Measurements from ENCODE around the gene PNPLA1.

DNA sequence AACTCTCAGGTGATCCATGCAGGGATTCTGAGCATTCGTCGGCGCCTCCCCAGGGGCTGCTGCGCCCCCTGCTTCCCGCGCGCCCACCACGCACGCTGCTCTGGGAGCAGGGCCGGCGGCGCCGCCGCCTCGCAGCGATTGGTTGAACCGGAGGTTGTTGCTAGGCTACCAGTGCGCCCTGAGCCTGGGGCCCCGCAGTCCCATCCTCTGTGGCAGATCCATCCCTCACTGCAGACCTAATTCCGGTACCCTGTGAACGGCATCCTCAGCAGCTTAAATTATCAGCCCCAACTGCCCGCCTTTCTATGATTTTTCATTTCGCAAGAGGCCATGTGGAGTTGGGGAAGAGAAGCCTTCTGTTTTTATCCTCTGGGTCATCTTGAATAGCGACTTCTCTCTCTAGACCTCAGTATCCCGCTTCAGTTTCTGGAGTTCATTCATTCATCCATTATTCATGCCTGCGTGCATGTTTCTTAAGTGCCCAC, 15.4 kb downstream of the PNPLA1 start:
- no peak for TF ChIP-seq POLR2A (IDR thresholded peaks at IDR 0.05)
- TF ChIP-seq, protein P1, sequence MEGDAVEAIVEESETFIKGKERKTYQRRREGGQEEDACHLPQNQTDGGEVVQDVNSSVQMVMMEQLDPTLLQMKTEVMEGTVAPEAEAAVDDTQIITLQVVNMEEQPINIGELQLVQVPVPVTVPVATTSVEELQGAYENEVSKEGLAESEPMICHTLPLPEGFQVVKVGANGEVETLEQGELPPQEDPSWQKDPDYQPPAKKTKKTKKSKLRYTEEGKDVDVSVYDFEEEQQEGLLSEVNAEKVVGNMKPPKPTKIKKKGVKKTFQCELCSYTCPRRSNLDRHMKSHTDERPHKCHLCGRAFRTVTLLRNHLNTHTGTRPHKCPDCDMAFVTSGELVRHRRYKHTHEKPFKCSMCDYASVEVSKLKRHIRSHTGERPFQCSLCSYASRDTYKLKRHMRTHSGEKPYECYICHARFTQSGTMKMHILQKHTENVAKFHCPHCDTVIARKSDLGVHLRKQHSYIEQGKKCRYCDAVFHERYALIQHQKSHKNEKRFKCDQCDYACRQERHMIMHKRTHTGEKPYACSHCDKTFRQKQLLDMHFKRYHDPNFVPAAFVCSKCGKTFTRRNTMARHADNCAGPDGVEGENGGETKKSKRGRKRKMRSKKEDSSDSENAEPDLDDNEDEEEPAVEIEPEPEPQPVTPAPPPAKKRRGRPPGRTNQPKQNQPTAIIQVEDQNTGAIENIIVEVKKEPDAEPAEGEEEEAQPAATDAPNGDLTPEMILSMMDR (IDR thresholded peaks at IDR 0.05), result no peak
